H1 (cell line): ENCODE data around the gene PRSS2. TPM values are rescaled to one million over a fixed set of nuclear protein-coding genes. Genes with fewer than 3 reads are reported as not detected.

Experiments
- CTCF ChIA-PET: fragments of 300-600 bp; sonication (Branson Sonifier 250); formaldehyde crosslinking; loops from one replicate; lab custom pipeline; 2021; ENCODE audit not compliant: partially characterized antibody; lab: Charles Lee
- POLR2A ChIA-PET: fragments of 300-600 bp; sonication (Branson Sonifier 250); formaldehyde crosslinking; loops from one replicate; lab custom pipeline; 2021; ENCODE audit warnings: inconsistent platforms; ENCODE audit not compliant: partially characterized antibody; lab: Charles Lee
- DNase-seq, 2 experiments: peaks; one replicate each; pipeline versions ENCODE4 v3.0.0 to v3.0.0-alpha.2; 2010 to 2022; ENCODE audit warnings: low spot score in 2 of 2, low read depth in 1 of 2, mixed read lengths in 1 of 2
- FAIRE-seq: peaks from 2 replicates; lab custom pipeline; 2011; peaks lifted over from hg19 to GRCh38; lab: Jason Lieb, UNC
- H2AFZ ChIP-seq: 2 replicates; pipeline ENCODE4 v1.8.1; 2012; ENCODE audit warnings: low read length, inconsistent platforms
- H2AK5ac ChIP-seq: 2 replicates; pipeline ENCODE4 v1.6.1; 2013; ENCODE audit warnings: low read depth, low read length
- H2BK120ac ChIP-seq: replicated peaks from 2 replicates; pipeline ENCODE3; 2013; ENCODE audit warnings: low read depth, low read length, inconsistent platforms
- H2BK12ac ChIP-seq: 2 replicates; pipeline ENCODE4 v1.6.1; 2013; ENCODE audit warnings: low read depth, low read length
- H2BK15ac ChIP-seq: 2 replicates; pipeline ENCODE4 v1.6.1; 2013; ENCODE audit warnings: low read length
- H2BK20ac ChIP-seq: 2 replicates; pipeline ENCODE4 v1.6.1; 2013; ENCODE audit warnings: low read length
- H2BK5ac ChIP-seq: 2 replicates; pipeline ENCODE4 v1.6.1; 2013; ENCODE audit warnings: low read depth, low read length
- H3K14ac ChIP-seq: 2 replicates; pipeline ENCODE4 v1.6.1; 2013; ENCODE audit warnings: inconsistent platforms; ENCODE audit not compliant: insufficient read length
- H3K18ac ChIP-seq: 2 replicates; pipeline ENCODE4 v1.6.1; 2013; ENCODE audit warnings: low read length; ENCODE audit errors: extremely low read depth
- H3K23ac ChIP-seq: 2 replicates; pipeline ENCODE4 v1.6.1; 2013; ENCODE audit warnings: inconsistent platforms; ENCODE audit not compliant: insufficient read length
- H3K23me2 ChIP-seq: 2 replicates; pipeline ENCODE4 v1.6.1; 2013; ENCODE audit warnings: low read depth, low read length
- H3K27ac ChIP-seq: 2 replicates; pipeline ENCODE4 v1.6.1; 2011; ENCODE audit warnings: low read depth, low read length, inconsistent platforms
- H3K27me3 ChIP-seq, 4 experiments: replicated peaks in 1 of 4; 1 replicate in 1 of 4; 2 replicates in 3 of 4; pipeline versions ENCODE4 v1.6.1 to v1.8.1; 2011 to 2013; ENCODE audit warnings: low read length in 3 of 4, mild to moderate bottlenecking in 3 of 4, inconsistent platforms in 2 of 4, mixed read lengths in 2 of 4, moderate library complexity in 1 of 4; ENCODE audit not compliant: control insufficient read depth in 3 of 4, insufficient read depth in 3 of 4; ENCODE audit errors: extremely low read depth in 1 of 4
- H3K36me3 ChIP-seq, 4 experiments: 2 replicates each; pipeline versions ENCODE4 v1.6.1 to v1.8.1; 2011 to 2013; ENCODE audit warnings: mild to moderate bottlenecking in 4 of 4, low read length in 3 of 4, moderate library complexity in 2 of 4, control low read depth in 1 of 4, inconsistent platforms in 1 of 4; ENCODE audit not compliant: insufficient read depth in 4 of 4, control insufficient read depth in 2 of 4
- H3K4ac ChIP-seq: replicated peaks from 2 replicates; pipeline ENCODE3; 2013; ENCODE audit warnings: low read length, low read depth, mixed read lengths, inconsistent platforms; ENCODE audit not compliant: insufficient read length
- H3K4me1 ChIP-seq, 4 experiments: replicated peaks in 1 of 4; 1 replicate in 1 of 4; 2 replicates in 3 of 4; pipeline versions ENCODE4 v1.6.1 to v1.8.1; 2011 to 2013; ENCODE audit warnings: low read length in 3 of 4, inconsistent platforms in 2 of 4, mixed read lengths in 1 of 4; ENCODE audit not compliant: insufficient read depth in 4 of 4, control insufficient read depth in 3 of 4
- H3K4me2 ChIP-seq, 2 experiments: 2 replicates each; pipeline versions ENCODE4 v1.6.1 to v1.8.1; 2011 to 2013; ENCODE audit warnings: low read depth in 2 of 2, low read length in 2 of 2, control low read depth in 1 of 2, inconsistent platforms in 1 of 2, mild to moderate bottlenecking in 1 of 2; ENCODE audit not compliant: insufficient read depth in 1 of 2
- H3K4me3 ChIP-seq, 4 experiments: fragments of 200-600, 300-600 bp in 1 of 4; sonication (generic), shearing (Covaris generic), sonication (Bioruptor Twin) in 1 of 4; 2 replicates each; pipeline versions ENCODE4 v1.5.1 to v1.8.1; 2011 to 2016; ENCODE audit warnings: low read length in 4 of 4, low read depth in 3 of 4, control low read depth in 2 of 4, inconsistent platforms in 2 of 4, mild to moderate bottlenecking in 2 of 4, mixed read lengths in 1 of 4, moderate library complexity in 1 of 4; ENCODE audit not compliant: insufficient read depth in 2 of 4; ENCODE audit errors: extremely low read depth in 1 of 4
- H3K56ac ChIP-seq: replicated peaks from 2 replicates; pipeline ENCODE3; 2013; ENCODE audit warnings: low read depth, mild to moderate bottlenecking, mixed read lengths, low read length, inconsistent platforms; ENCODE audit not compliant: insufficient read length
- H3K79me1 ChIP-seq: 2 replicates; pipeline ENCODE4 v1.6.1; 2013; ENCODE audit warnings: low read depth, low read length, control low read depth
- H3K79me2 ChIP-seq, 2 experiments: 2 replicates each; pipeline versions ENCODE4 v1.6.1 to v1.8.1; 2012 to 2013; ENCODE audit warnings: low read length in 2 of 2, mild to moderate bottlenecking in 2 of 2, inconsistent platforms in 1 of 2; ENCODE audit not compliant: insufficient read depth in 2 of 2, control insufficient read depth in 1 of 2
- H3K9ac ChIP-seq, 4 experiments: replicated peaks in 1 of 4; 1 replicate in 1 of 4; 2 replicates in 3 of 4; pipeline versions ENCODE4 v1.6.1 to v1.8.1; 2011 to 2013; ENCODE audit warnings: low read depth in 3 of 4, low read length in 3 of 4, control low read depth in 2 of 4, mild to moderate bottlenecking in 2 of 4, moderate library complexity in 2 of 4, inconsistent platforms in 1 of 4; ENCODE audit errors: extremely low read depth in 1 of 4
- H3K9me3 ChIP-seq, 2 experiments: 2 replicates each; pipeline versions ENCODE4 v1.6.1 to v1.8.1; 2012 to 2013; ENCODE audit warnings: mild to moderate bottlenecking in 2 of 2, moderate library complexity in 2 of 2, control low read depth in 1 of 2, inconsistent platforms in 1 of 2, low read depth in 1 of 2, low read length in 1 of 2, mixed read lengths in 1 of 2; ENCODE audit not compliant: insufficient read depth in 2 of 2
- H4K20me1 ChIP-seq, 2 experiments: replicated peaks in 1 of 2; 2 replicates each; pipeline versions ENCODE3 to v1.8.1; 2011 to 2013; ENCODE audit warnings: inconsistent platforms in 2 of 2, low read length in 2 of 2, mild to moderate bottlenecking in 1 of 2; ENCODE audit not compliant: insufficient read depth in 2 of 2, control insufficient read depth in 1 of 2
- H4K5ac ChIP-seq: 2 replicates; pipeline ENCODE4 v1.6.1; 2013; ENCODE audit warnings: low read length, low read depth, mixed read lengths, inconsistent platforms; ENCODE audit not compliant: insufficient read length
- H4K8ac ChIP-seq: 2 replicates; pipeline ENCODE4 v1.8.0; 2013; ENCODE audit warnings: mild to moderate bottlenecking, moderate library complexity, low read length, inconsistent platforms; ENCODE audit not compliant: insufficient read depth; ENCODE audit errors: extremely low read depth
- H4K91ac ChIP-seq: replicated peaks from 2 replicates; pipeline ENCODE3; 2013; ENCODE audit warnings: low read length, mixed read lengths, inconsistent platforms; ENCODE audit not compliant: insufficient read length
- ASH2L ChIP-seq: fragments of 200-600, 300-600 bp; sonication (generic); IDR thresholded peaks from one replicate; pipeline ENCODE4 v1.7.1; 2017; ENCODE audit warnings: low read length
- BRCA1 ChIP-seq: IDR thresholded peaks from 2 replicates; pipeline ENCODE4 v1.6.1; 2012; ENCODE audit warnings: low read depth, low read length, improper control_type of control experiment
- CBX5 ChIP-seq: fragments of 300-800, 300-1000 bp; sonication (generic); IDR thresholded peaks from 2 replicates; pipeline ENCODE4 v1.7.1; 2016; ENCODE audit warnings: antibody characterized with exemption, low read length, low read depth
- CHD2 ChIP-seq: IDR thresholded peaks from 2 replicates; pipeline ENCODE4 v1.6.1; 2012; ENCODE audit warnings: low read length, improper control_type of control experiment
- EGR1 ChIP-seq: IDR thresholded peaks from 2 replicates; pipeline ENCODE4 v1.6.1; 2011; ENCODE audit warnings: low read depth, low read length, borderline replicate concordance
- EP300 ChIP-seq, 2 experiments: IDR thresholded peaks; 1 replicate in 1 of 2; 2 replicates in 1 of 2; pipeline ENCODE4 v1.6.1; 2011 to 2012; ENCODE audit warnings: low read depth in 2 of 2, low read length in 2 of 2, mild to moderate bottlenecking in 2 of 2, borderline replicate concordance in 1 of 2, inconsistent platforms in 1 of 2, moderate library complexity in 1 of 2
- FOSL1 ChIP-seq: IDR thresholded peaks from 2 replicates; pipeline ENCODE4 v1.6.1; 2011; ENCODE audit warnings: mild to moderate bottlenecking, low read depth, low read length, moderate library complexity; ENCODE audit not compliant: insufficient read depth
- HDAC6 ChIP-seq: IDR thresholded peaks from one replicate; pipeline ENCODE4 v1.7.1; 2012; ENCODE audit warnings: low read depth, mild to moderate bottlenecking, inconsistent platforms, low read length, moderate library complexity
- KDM5A ChIP-seq: fragments of 200-600 bp; IDR thresholded peaks from 2 replicates; pipeline ENCODE4 v1.7.1; 2012; ENCODE audit warnings: mild to moderate bottlenecking, low read length, inconsistent platforms, mixed read lengths
- NRF1 ChIP-seq: IDR thresholded peaks from 2 replicates; pipeline ENCODE4 v1.6.1; 2011; ENCODE audit warnings: mild to moderate bottlenecking, low read depth, low read length, improper control_type of control experiment
- RFX5 ChIP-seq: IDR thresholded peaks from 2 replicates; pipeline ENCODE4 v1.6.1; 2011; ENCODE audit warnings: low read depth, low read length, improper control_type of control experiment, borderline replicate concordance
- RNF2 ChIP-seq: fragments of 200-900, 300-1000 bp; sonication (generic); IDR thresholded peaks from 2 replicates; pipeline ENCODE4 v1.7.1; 2016; ENCODE audit warnings: borderline replicate concordance, low read depth, mild to moderate bottlenecking, antibody characterized with exemption, low read length; ENCODE audit not compliant: poor library complexity, severe bottlenecking; ENCODE audit errors: missing control alignments
- SAP30 ChIP-seq: fragments of 300-600 bp; sonication (generic); IDR thresholded peaks from 2 replicates; pipeline ENCODE4 v1.7.1; 2012; ENCODE audit warnings: low read length, moderate library complexity, mild to moderate bottlenecking, inconsistent platforms; ENCODE audit not compliant: insufficient read depth, insufficient replicate concordance
- SRF ChIP-seq: IDR thresholded peaks from 2 replicates; pipeline ENCODE4 v1.6.1; 2011; ENCODE audit warnings: mild to moderate bottlenecking, low read depth, low read length, moderate library complexity
- WGBS, 2 experiments: shearing (Covaris generic) in 1 of 2; methylation state at CpG; one replicate each; pipeline versions ENCODE4 v1.1.6 to v1.1.7; 2013 to 2015; ENCODE audit warnings: low lambda C conversion rate in 2 of 2, mixed read lengths in 2 of 2, inconsistent platforms in 1 of 2, low coverage in 1 of 2, missing lambda C conversion rate in 1 of 2; ENCODE audit not compliant: insufficient replicate concordance in 2 of 2, insufficient coverage in 1 of 2, insufficient read length in 1 of 2; ENCODE audit errors: extremely low coverage in 1 of 2, missing lambda C conversion rate in 1 of 2; 5-methylcytosine and 5-hydroxymethylcytosine counted together
- polyA plus RNA-seq, 7 experiments: library from polyadenylated mRNA; depleted of rRNA in 3 of 7; stranded (reverse) in 5 of 7; unstranded in 2 of 7; fragments of >200 nt in 5 of 7; fragments of 200-250 nt in 2 of 7; gene quantifications; 1 replicate in 5 of 7; 2 replicates in 1 of 7; 4 replicates in 1 of 7; pipeline versions ENCODE4 v1.2.1 to v1.2.3, GENCODE V29; 2011 to 2013; ENCODE audit warnings: missing spikeins in 2 of 7, mixed read lengths in 2 of 7
- total RNA-seq: library from RNA; stranded (reverse); fragmentation: NEBNext Ultra II Directional; extraction: Animal tissue kit (Norgen Biotek cat#: 25700); gene quantifications from 2 replicates; pipeline ENCODE4 v1.2.1, GENCODE V29; 2021

PRSS2 gene
- total and polyA plus RNA-seq, 2 of the 8 experiments (the other 6 are each of a cell fraction or from before 2014, with no cell fraction given): not detected

- Histone ChIP-seq H3K27me3 (peaks cover 3 to 20% (median 17%) of the 10 kb centered on the region in 4 experiments; a peak in 6 of 7 replicates), H3K79me2 (peaks cover 0 to 6% of the 10 kb centered on the region in 2 experiments; a peak in 1 of 4 replicates)
- TF ChIP-seq RFX5 (no peak), SRF (no peak), NRF1 (no peak), ASH2L (no peak), CHD2 (no peak), EGR1 (no peak), KDM5A (no peak), RNF2 (no peak), BRCA1 (no peak), EP300 (IDR thresholded peaks at IDR 0.05; ENCODE audit: borderline replicate concordance in 1 of 2, low read depth in 2 of 2, low read length in 2 of 2) (no peak), HDAC6 (no peak), SAP30 (no peak), FOSL1 (no peak), CBX5 (no peak)
These were observed 31.5 kb downstream of the PRSS2 start for GRCh38 chr7:142802301-142802700.

More at GRCh38 chr7:142802301-142802700, 31.5 kb downstream of the PRSS2 start:
- Histone ChIP-seq H3K4me1 (peaks cover 5 to 13% (median 9%) of the 10 kb centered on the region in 4 experiments; a peak in 6 of 7 replicates), H3K14ac (no peak overlapping the region), H4K8ac (no peak overlapping the region), H3K79me1 (no peaks in the 10 kb centered on the region), H3K27ac (no peak overlapping the region), H3K18ac (no peak overlapping the region), H3K4me3 (no peak overlapping the region), H2BK12ac (no peak overlapping the region), H3K4me2 (no peak overlapping the region), H3K4ac (no peak overlapping the region), H4K91ac (no peak overlapping the region), H2AFZ (no peak overlapping the region), H4K5ac (no peak overlapping the region), H3K23me2 (peaks cover 7% of the 10 kb centered on the region), H3K36me3 (peaks cover 0 to 15% (median 3%) of the 10 kb centered on the region in 4 experiments; a peak in 4 of 8 replicates), H2BK120ac (no peak overlapping the region), H2AK5ac (no peak overlapping the region), H3K9ac (no peak overlapping the region), H3K9me3 (no peaks in the 10 kb centered on the region), H2BK5ac (no peak overlapping the region), H3K23ac (no peak overlapping the region), H4K20me1 (peaks cover 0 to 3% of the 10 kb centered on the region in 2 experiments), H3K56ac (no peak overlapping the region), H2BK15ac (no peak overlapping the region), H2BK20ac (no peak overlapping the region)
- ChIA-PET CTCF (interaction anchor here (0.6 to 2.2 kb wide), 2 partner anchors 9 to 198 kb away, joined by 3 to 5 read pairs; no protein-coding TSS in a partner anchor), POLR2A (no interaction called here)
- DNase-seq (no peak), FAIRE-seq (no peak)
- 88% methylated on average over 3 of the region's 3 CpGs; no CpG with 5 or more reads in 1 of the 2 experiments for WGBS, 2 experiments
